PC-9 (cell line): Measurements from ENCODE around the gene ICAM2.

ENCODE experiments used
- EZH2 ChIP-seq: fragments of 200-600 bp; sonication (generic); IDR thresholded peaks from 2 replicates; pipeline ENCODE4 v1.8.0; 2017; ENCODE audit warnings: antibody characterized with exemption, low read depth
- TF ChIP-seq, protein P1 (sequence below): fragments of 200-600 bp; sonication (generic); conservative IDR thresholded peaks from 2 replicates; pipeline ENCODE4 v1.6.1; 2017; ENCODE audit warnings: mixed run types, antibody characterized with exemption, mild to moderate bottlenecking, moderate library complexity

- TF ChIP-seq, protein P1, sequence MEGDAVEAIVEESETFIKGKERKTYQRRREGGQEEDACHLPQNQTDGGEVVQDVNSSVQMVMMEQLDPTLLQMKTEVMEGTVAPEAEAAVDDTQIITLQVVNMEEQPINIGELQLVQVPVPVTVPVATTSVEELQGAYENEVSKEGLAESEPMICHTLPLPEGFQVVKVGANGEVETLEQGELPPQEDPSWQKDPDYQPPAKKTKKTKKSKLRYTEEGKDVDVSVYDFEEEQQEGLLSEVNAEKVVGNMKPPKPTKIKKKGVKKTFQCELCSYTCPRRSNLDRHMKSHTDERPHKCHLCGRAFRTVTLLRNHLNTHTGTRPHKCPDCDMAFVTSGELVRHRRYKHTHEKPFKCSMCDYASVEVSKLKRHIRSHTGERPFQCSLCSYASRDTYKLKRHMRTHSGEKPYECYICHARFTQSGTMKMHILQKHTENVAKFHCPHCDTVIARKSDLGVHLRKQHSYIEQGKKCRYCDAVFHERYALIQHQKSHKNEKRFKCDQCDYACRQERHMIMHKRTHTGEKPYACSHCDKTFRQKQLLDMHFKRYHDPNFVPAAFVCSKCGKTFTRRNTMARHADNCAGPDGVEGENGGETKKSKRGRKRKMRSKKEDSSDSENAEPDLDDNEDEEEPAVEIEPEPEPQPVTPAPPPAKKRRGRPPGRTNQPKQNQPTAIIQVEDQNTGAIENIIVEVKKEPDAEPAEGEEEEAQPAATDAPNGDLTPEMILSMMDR: no peak
- no peak for TF ChIP-seq EZH2
These were observed 51.2 kb downstream of the ICAM2 start for GRCh38 chr17:63969278-63969677.
